LNCaP clone FGC (cell line): ENCODE measurements around the gene MEPCE.
"Not testable (repeated sequence)": the region's sequence is repeated elsewhere in the genome, so short reads cannot be mapped to it uniquely, and the experiment has no call there.

ENCODE experiments used
- DNase-seq: peaks from one replicate; pipeline ENCODE4 v3.0.0-alpha.2; 2011; ENCODE audit warnings: low read depth
- H3K4me3 ChIP-seq: 2 replicates; pipeline ENCODE4 v1.5.1; 2011; ENCODE audit warnings: mild to moderate bottlenecking, low read depth, low read length, control low read depth
- TF ChIP-seq, protein P1 (sequence below): IDR thresholded peaks from 2 replicates; pipeline ENCODE4 v1.5.1; 2012; ENCODE audit warnings: mild to moderate bottlenecking; ENCODE audit not compliant: control insufficient read depth, insufficient read depth; ENCODE audit errors: extremely low read depth

MEPCE gene

DNA sequence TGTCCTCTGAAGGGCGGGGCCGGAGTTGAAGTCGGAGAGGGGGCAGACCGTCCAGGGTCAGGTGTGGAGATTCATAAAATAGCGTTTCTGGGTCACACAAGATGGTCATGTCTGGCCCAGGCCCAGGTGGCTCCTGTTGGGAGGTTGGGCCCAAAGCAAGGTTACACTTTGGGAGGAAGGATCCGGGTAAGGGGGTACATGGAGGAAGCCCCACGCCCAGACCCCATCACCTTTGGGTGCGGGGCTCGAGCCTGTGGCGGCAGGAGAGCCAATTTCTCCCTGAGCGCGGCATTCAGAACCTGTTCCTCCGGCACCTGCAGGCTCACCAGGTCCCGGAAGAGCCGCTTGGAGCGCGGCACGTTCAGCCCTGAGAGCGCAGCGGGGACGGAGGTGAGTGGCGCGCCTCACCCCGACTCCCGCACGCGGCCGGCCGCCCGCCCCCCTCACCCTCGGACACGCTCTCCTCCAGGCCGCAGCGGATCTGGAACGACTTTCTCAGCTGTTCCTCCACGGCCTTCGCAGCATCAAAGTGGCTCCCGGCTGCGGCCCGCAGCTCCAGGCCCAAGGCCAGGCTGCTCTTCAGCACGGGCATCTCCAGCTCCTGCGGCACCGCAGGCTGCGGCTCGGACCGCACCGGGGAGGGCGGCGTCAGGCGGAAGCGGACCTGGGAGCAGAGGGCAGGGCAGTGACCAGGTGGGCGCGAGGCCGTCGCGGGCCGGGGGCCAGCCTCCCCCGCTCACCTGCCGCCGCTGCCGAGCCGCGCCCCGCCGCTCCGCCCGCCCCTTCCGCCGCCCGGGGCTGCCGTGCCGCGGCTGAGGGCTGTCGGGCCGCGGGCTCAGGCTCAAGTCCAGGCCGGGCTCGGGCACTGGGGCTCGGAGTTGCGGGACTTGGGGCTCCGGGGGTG is 6.0 kb downstream of the MEPCE start:
- DNase-seq, result peak; percentile 18
- peak overlapping the region; percentile 67 for H3K4me3 ChIP-seq
- TF ChIP-seq, protein P1, sequence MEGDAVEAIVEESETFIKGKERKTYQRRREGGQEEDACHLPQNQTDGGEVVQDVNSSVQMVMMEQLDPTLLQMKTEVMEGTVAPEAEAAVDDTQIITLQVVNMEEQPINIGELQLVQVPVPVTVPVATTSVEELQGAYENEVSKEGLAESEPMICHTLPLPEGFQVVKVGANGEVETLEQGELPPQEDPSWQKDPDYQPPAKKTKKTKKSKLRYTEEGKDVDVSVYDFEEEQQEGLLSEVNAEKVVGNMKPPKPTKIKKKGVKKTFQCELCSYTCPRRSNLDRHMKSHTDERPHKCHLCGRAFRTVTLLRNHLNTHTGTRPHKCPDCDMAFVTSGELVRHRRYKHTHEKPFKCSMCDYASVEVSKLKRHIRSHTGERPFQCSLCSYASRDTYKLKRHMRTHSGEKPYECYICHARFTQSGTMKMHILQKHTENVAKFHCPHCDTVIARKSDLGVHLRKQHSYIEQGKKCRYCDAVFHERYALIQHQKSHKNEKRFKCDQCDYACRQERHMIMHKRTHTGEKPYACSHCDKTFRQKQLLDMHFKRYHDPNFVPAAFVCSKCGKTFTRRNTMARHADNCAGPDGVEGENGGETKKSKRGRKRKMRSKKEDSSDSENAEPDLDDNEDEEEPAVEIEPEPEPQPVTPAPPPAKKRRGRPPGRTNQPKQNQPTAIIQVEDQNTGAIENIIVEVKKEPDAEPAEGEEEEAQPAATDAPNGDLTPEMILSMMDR, result no peak

DNA sequence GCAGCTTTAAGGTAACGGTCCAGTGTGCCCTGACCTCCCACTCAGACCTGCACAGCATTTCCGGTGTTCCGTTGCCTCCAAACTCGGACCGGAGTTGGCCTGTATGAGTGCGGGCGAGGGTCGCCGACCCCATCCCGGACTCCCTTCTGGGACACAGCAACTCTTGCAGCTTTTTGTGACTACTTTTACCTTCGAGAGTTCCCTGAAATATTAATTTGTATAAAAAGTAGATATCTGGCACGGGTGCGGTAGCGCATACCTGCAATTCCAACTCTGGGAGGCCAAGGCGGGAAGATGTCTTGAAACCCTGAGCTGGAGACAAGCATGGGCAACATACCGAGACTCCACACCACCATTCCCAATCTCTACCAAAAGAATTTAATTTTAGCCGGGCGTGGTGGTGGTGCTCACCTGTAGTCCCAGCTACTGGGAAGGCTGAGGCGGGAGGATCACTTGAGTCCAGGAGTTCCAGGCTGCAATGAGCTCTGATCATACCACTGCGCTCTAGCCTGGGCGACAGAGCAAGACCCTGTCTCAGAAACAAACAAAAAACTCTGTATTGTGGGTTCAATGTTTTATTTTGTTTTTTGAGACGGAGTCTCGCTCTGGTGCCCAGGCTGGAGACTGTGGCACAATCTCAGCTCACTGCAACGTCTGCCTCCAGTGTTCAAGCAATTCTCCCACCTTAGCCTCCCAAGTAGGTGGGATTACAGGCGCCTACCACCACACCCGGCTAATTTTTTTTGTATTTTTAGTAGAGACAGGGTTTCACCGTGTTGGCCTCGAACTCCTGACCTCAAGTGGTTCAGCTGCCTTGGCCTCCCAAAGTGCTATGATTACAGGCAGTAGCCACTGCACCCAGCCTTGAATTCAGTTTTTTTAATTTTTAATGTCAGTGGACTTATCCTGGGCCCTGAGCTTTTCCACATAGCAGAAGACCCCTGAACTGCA is 7.8 kb downstream of the MEPCE start:
- peak overlapping the region; percentile 67 for H3K4me3 ChIP-seq
- no peak for DNase-seq

DNA sequence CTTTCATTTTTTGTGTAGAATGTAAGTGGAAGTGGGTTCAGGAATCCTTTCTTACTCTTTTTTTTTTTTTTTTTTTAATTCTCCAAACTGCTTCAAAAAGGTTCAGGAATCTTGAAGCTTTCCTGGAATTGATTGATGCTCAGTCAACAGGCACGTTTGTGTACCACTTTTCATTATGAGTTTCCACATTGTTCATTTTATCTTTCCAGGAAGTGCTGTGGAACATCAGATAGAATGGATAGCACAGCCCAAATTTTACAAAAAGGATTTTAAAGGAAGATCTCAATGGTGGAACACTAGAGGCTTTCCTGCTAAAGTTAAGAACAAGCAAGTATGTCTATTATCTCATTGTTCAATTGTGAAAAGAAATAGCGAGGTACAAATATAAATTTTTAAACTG is 8.5 kb downstream of the MEPCE start:
- no peak overlapping the region for H3K4me3 ChIP-seq
- TF ChIP-seq, protein P1, result no peak
- DNase-seq, result no peak

More for the DNA sequence above, 7.8 kb downstream of the MEPCE start:
- TF ChIP-seq, protein P1, result no peak

DNA sequence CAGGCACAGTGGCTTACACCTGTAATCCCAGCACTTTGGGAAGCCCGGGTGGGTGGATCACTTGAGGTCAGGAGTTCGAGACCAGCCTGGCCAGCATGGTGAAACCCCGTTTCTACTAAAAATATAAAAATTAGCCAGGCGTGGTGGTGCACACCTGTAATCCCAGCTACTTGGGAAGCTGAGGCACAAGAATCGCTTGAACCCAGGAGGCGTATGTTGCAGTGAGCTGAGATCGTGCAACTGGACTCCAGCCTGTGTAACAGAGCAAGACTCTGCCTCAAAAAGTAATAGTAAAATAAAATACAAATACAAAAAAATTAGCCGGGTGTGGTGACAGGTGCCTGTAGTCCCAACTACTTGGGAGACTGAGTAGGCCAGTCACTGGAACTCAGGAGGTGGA is 9.1 kb downstream of the MEPCE start:
- H3K4me3 ChIP-seq, DNase-seq: not testable (repeated sequence)

DNA sequence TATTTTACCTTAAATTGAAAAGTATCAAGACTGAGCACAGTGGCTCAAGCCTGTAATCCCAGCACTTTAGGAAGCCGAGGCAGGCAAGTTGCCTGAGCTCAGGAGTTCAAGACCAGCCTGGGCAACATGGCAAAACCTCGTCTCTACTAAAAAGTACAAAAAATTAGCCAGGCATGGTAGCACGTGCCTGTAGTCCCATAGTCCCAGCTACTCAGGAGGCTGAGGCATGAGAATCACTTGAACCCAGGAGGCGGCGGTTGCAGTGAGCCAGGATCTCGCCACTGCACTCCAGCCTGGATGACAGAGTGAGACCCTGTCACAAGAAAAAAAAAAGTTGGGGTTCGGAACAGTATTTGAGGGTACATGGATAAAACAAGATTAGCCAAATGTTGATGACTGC is 9.6 kb downstream of the MEPCE start:
- not testable (repeated sequence) for DNase-seq

DNA sequence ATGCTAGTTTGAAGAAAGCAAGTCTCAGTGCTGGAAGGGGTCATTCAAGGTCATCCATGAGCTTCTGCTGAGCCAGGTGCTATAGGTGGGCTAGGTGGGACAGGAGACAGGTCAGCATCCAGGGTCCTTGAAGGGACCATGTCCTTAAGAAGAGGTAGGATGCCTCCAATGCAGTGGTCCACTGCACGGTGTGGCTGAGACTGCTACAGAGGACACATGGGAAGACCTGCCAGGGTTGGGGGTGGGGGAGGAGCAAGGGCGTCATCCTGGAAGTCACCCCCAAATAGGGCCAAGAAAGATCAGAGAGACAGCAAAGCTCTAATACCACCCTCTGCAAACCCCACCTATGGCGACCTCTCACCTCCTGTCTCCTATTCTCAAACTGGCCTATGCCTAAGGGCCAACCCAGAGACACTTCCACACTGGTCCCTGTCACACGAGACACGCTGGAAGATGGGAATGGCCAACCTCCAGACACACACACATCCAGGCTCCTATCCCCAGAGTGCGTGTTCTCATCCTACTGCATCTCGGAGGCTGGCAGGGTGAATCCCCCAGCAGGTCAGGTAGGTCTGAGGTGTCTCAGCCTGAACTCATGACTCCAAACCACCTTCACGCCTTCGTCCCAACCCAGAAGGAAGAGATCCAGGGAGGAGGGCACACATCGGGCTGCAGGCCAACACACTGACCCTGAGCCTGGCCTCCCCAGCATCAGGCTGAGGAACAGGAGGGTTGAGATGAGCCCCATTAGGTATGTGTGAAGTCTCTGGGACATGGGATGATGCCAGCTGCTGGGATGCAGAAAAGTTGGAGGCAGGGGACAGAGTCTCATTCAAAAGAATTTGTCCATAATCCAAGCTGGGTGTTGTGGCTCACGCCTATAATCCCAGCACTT is 12.3 kb downstream of the MEPCE start:
- TF ChIP-seq, protein P1, result no peak
- DNase-seq, result no peak
- H3K4me3 ChIP-seq, result no peak overlapping the region

More for the DNA sequence above, 9.6 kb downstream of the MEPCE start:
- H3K4me3 ChIP-seq, result not testable (repeated sequence)

DNA sequence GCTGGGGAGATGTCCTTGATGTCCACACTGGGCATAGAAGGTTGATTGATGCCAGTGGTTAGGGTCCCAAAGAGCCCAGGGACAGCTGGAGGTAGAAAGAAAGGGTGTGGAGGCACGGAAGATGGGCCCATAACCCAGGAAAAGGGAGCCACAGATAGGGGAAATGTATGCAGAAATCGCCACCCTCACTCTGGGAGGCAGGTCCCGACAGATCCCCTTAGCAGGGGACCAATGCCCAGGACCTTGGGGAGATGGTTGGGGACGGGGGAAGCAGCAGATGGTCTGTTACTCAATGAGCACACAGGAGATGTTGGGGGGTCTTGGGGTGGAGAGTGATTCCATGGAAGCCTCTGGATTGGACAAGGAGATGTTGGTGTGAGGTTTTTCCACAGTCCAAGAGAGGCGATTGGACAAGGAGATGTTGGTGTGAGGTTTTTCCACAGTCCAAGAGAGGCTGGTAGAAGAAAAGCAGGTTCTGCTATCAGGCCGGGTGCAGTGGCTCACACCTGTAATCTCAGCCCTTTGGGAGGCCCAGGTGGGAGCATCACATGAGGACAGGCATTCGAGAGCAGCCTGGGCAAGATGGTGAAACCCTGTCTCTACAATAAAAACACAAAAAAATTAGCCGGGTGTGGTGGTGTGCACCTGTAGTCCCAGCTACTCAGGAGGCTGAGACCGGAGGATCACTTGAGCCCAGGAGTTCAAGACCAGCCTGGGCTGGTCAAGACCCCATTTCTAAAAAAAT is 13.6 kb downstream of the MEPCE start:
- DNase-seq, result no peak
- H3K4me3 ChIP-seq, result no peak overlapping the region
- TF ChIP-seq, protein P1, result no peak
